ENCODE data around the gene PELI3. TPM values are rescaled to one million over a fixed set of nuclear protein-coding genes. Genes with fewer than 3 reads are reported as not detected.
A peak's percentile ranks its signal among the peaks of the same experiment; 100 is the strongest.

The PELI3 gene
- polyA plus RNA-seq, 1 donor from 2014 or later = 13.3 TPM

DNA sequence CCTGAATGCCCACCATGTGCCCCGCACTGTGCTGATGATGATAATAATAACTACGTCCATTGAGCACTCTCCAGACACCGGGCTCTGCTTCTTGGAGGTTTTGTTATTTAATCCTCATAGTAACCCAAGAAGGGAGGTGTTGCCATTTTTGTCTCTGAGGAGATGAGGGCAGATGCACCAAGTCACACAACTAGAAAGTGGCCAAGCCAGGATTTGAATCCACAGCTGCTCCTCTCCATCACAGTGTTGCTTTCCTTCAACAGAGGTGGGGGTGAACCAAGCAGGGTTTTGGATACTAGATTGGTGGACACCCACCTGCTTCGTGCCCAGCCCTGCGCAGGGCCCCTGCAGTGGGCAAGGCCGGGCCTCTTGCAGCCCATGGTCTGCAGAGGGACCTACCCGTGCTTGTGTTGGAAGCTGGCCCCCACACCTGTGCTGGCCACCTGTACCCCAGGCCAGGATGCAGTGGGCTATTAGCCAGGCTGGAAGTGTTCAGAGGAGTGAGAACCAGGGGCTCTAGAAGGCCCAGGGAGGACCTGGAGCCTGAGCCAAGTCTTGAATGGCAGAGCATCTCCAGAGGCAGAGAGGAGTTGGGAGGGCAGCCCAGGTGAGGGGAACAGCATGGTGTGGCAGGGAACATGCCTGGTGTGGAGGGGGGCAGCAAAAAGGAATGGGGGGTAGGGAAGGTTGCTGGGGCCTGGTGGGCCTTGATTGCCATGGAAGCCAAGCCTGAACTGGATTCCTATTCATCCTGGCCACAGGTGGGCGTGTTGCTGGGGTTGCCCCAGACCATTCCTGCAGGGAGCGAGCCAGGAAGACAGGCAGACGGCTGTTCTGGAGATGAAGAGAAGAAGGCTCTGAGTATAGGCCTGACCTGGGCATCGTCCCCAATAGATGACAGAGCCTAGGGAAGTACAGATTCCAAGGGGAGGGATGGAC, 10.8 kb downstream of the PELI3 start:
- TF ChIP-seq EP300 (conservative IDR thresholded peaks at IDR 0.05; ENCODE audit: poor library complexity, severe bottlenecking) = no peak
- no peak for TF ChIP-seq POLR2AphosphoS5 (IDR thresholded peaks at IDR 0.05)
- TF ChIP-seq, protein P1, sequence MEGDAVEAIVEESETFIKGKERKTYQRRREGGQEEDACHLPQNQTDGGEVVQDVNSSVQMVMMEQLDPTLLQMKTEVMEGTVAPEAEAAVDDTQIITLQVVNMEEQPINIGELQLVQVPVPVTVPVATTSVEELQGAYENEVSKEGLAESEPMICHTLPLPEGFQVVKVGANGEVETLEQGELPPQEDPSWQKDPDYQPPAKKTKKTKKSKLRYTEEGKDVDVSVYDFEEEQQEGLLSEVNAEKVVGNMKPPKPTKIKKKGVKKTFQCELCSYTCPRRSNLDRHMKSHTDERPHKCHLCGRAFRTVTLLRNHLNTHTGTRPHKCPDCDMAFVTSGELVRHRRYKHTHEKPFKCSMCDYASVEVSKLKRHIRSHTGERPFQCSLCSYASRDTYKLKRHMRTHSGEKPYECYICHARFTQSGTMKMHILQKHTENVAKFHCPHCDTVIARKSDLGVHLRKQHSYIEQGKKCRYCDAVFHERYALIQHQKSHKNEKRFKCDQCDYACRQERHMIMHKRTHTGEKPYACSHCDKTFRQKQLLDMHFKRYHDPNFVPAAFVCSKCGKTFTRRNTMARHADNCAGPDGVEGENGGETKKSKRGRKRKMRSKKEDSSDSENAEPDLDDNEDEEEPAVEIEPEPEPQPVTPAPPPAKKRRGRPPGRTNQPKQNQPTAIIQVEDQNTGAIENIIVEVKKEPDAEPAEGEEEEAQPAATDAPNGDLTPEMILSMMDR (IDR thresholded peaks at IDR 0.05; ENCODE audit: poor library complexity, severe bottlenecking) = no peak
- TF ChIP-seq SMC3 (conservative IDR thresholded peaks at IDR 0.05; ENCODE audit: poor library complexity) = no peak
- TF ChIP-seq MXI1 (conservative IDR thresholded peaks at IDR 0.05; ENCODE audit: poor library complexity, severe bottlenecking) = no peak
- no peak for TF ChIP-seq EZH2 (IDR thresholded peaks at IDR 0.05; ENCODE audit: borderline replicate concordance, insufficient read depth, low read length, poor library complexity, severe bottlenecking)
- TF ChIP-seq TAF1 (IDR thresholded peaks at IDR 0.05; ENCODE audit: low read depth) = no peak
- TF ChIP-seq RAD21 (conservative IDR thresholded peaks at IDR 0.05) = no peak
- TF ChIP-seq, protein P2, sequence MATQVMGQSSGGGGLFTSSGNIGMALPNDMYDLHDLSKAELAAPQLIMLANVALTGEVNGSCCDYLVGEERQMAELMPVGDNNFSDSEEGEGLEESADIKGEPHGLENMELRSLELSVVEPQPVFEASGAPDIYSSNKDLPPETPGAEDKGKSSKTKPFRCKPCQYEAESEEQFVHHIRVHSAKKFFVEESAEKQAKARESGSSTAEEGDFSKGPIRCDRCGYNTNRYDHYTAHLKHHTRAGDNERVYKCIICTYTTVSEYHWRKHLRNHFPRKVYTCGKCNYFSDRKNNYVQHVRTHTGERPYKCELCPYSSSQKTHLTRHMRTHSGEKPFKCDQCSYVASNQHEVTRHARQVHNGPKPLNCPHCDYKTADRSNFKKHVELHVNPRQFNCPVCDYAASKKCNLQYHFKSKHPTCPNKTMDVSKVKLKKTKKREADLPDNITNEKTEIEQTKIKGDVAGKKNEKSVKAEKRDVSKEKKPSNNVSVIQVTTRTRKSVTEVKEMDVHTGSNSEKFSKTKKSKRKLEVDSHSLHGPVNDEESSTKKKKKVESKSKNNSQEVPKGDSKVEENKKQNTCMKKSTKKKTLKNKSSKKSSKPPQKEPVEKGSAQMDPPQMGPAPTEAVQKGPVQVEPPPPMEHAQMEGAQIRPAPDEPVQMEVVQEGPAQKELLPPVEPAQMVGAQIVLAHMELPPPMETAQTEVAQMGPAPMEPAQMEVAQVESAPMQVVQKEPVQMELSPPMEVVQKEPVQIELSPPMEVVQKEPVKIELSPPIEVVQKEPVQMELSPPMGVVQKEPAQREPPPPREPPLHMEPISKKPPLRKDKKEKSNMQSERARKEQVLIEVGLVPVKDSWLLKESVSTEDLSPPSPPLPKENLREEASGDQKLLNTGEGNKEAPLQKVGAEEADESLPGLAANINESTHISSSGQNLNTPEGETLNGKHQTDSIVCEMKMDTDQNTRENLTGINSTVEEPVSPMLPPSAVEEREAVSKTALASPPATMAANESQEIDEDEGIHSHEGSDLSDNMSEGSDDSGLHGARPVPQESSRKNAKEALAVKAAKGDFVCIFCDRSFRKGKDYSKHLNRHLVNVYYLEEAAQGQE (IDR thresholded peaks at IDR 0.05; ENCODE audit: borderline replicate concordance) = no peak
- Histone ChIP-seq H3K9me2 (ENCODE audit: insufficient read depth, low read length) (no peaks in the 10 kb centered on the region), H3F3A (ENCODE audit: insufficient read depth, low read length, poor library complexity, severe bottlenecking) (no peaks in the 10 kb centered on the region), H3K36me3 (ENCODE audit: insufficient read depth, low read length) (no peaks in the 10 kb centered on the region), H3K9ac (ENCODE audit: low read length) (no peak overlapping the region), H3K79me2 (replicated peaks; ENCODE audit: insufficient read depth, low read length) (peaks cover 7% of the 10 kb centered on the region), H3K4me3 (ENCODE audit: low read length) (no peak overlapping the region), H3K9me3 (ENCODE audit: low read length) (no peaks in the 10 kb centered on the region), H3K27ac (ENCODE audit: low read length) (no peak overlapping the region), H3K27me3 (ENCODE audit: insufficient read depth, low read depth, low read length) (no peaks in the 10 kb centered on the region), H2AFZ (ENCODE audit: low read depth, low read length) (no peak overlapping the region), H4K20me1 (ENCODE audit: insufficient read depth) (no peaks in the 10 kb centered on the region), H3K4me2 (ENCODE audit: low read length) (no peak overlapping the region)

DNA sequence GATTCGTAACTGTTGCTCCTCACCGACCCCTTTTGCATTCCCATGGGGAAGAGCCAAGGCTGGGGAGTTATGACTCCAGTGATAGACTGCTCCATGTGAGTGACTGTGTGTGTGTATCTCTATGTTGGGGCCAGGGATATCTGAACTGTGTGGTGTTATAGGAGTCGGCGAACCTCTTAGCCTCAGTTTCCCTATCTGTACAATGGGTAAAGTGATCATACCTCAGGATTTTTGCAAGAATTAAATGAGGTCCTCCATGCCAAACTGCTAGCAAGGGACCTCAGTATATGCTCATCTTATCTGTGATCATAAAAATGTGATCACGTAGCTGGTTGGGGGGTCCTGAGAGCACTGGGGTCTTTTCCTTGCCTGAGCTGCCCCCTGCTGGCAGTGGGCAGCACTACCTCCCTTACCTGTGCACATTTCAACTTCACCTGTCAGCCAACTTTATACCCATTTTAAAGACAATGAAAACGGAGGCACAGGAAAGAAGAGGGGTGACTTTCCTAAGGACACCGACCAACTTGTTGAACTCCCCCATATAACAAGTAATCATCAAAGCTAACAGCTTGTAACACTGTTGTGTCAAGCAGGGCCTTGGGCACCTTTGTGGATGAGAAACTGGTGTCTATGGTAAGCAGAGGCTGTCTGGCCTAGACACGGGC, 12.2 kb downstream of the PELI3 start:
- peaks cover 7% of the 10 kb centered on the region for H3K79me2 ChIP-seq (replicated peaks; ENCODE audit: insufficient read depth, low read length)

More for the DNA sequence above, 12.2 kb downstream of the PELI3 start:
- Histone ChIP-seq H3K9me2 (ENCODE audit: insufficient read depth, low read length) (no peaks in the 10 kb centered on the region), H2AFZ (ENCODE audit: low read depth, low read length) (no peak overlapping the region), H3K36me3 (ENCODE audit: insufficient read depth, low read length) (no peaks in the 10 kb centered on the region), H3K4me2 (ENCODE audit: low read length) (peak overlapping the region; percentile 71), H3K4me3 (ENCODE audit: low read length) (peak overlapping the region; percentile 95), H4K20me1 (ENCODE audit: insufficient read depth) (no peaks in the 10 kb centered on the region), H3K9me3 (ENCODE audit: low read length) (no peaks in the 10 kb centered on the region), H3K27me3 (ENCODE audit: insufficient read depth, low read depth, low read length) (no peaks in the 10 kb centered on the region), H3K9ac (ENCODE audit: low read length) (peak overlapping the region; percentile 93), H3K27ac (ENCODE audit: low read length) (peak overlapping the region; percentile 86), H3F3A (ENCODE audit: insufficient read depth, low read length, poor library complexity, severe bottlenecking) (no peaks in the 10 kb centered on the region)
- TF ChIP-seq, protein P1 (IDR thresholded peaks at IDR 0.05; ENCODE audit: poor library complexity, severe bottlenecking) = peak; percentile 64
- TF ChIP-seq EZH2 (IDR thresholded peaks at IDR 0.05; ENCODE audit: borderline replicate concordance, insufficient read depth, low read length, poor library complexity, severe bottlenecking) = no peak
- TF ChIP-seq SMC3 (conservative IDR thresholded peaks at IDR 0.05; ENCODE audit: poor library complexity) = peak; percentile 48
- TF ChIP-seq, protein P2 (IDR thresholded peaks at IDR 0.05; ENCODE audit: borderline replicate concordance) = no peak
- TF ChIP-seq RAD21 (conservative IDR thresholded peaks at IDR 0.05) = peak; percentile 45
